Fibroblast of lung (primary cell): Measurements from ENCODE around the gene USP1. TPM values are rescaled to one million over a fixed set of nuclear protein-coding genes. Genes with fewer than 3 reads are reported as not detected.

Source experiments
- DNase-seq, 2 donors: peaks; one replicate each; pipeline versions ENCODE4 v3.0.0 to v3.0.0-alpha.2; 2010; ENCODE audit warnings: low read depth in 2 of 2
- H2AFZ ChIP-seq: 2 replicates; pipeline ENCODE4 v1.5.1; 2012; ENCODE audit warnings: low read length, control low read depth, inconsistent platforms
- H3K27ac ChIP-seq: 2 replicates; pipeline ENCODE4 v1.5.1; 2011; ENCODE audit warnings: low read length, control low read depth; ENCODE audit not compliant: insufficient read depth
- H3K27me3 ChIP-seq: 2 replicates; pipeline ENCODE4 v1.5.1; 2011; ENCODE audit warnings: mild to moderate bottlenecking, low read length; ENCODE audit not compliant: control insufficient read depth, insufficient read depth
- H3K36me3 ChIP-seq: 2 replicates; pipeline ENCODE4 v1.5.1; 2011; ENCODE audit warnings: low read length; ENCODE audit not compliant: control insufficient read depth, insufficient read depth
- H3K4me1 ChIP-seq: 2 replicates; pipeline ENCODE4 v1.5.1; 2011; ENCODE audit warnings: low read length; ENCODE audit not compliant: control insufficient read depth, insufficient read depth; ENCODE audit errors: extremely low read depth
- H3K4me2 ChIP-seq: 2 replicates; pipeline ENCODE4 v1.5.1; 2011; ENCODE audit warnings: low read length, control low read depth; ENCODE audit not compliant: insufficient read depth; ENCODE audit errors: extremely low read depth
- H3K4me3 ChIP-seq, 4 experiments: fragments of 200-600 bp in 1 of 4; sonication (generic) in 1 of 4; replicated peaks in 1 of 4; 2 replicates each; pipeline ENCODE4 v1.5.1; 2011 to 2016; ENCODE audit warnings: low read length in 4 of 4, low read depth in 3 of 4, mild to moderate bottlenecking in 3 of 4, control low read depth in 2 of 4, inconsistent platforms in 1 of 4, mixed read lengths in 1 of 4; ENCODE audit not compliant: insufficient read depth in 1 of 4; ENCODE audit errors: control extremely low read depth in 1 of 4
- H3K79me2 ChIP-seq: 2 replicates; pipeline ENCODE4 v1.5.1; 2012; ENCODE audit warnings: mild to moderate bottlenecking, low read length, inconsistent platforms; ENCODE audit not compliant: control insufficient read depth, insufficient read depth
- H3K9ac ChIP-seq: 2 replicates; pipeline ENCODE4 v1.5.1; 2011; ENCODE audit warnings: mild to moderate bottlenecking, low read length, control low read depth; ENCODE audit not compliant: insufficient read depth
- H3K9me3 ChIP-seq: 2 replicates; pipeline ENCODE4 v1.5.1; 2012; ENCODE audit warnings: low read depth, low read length; ENCODE audit not compliant: control insufficient read depth, insufficient read depth
- H4K20me1 ChIP-seq: 2 replicates; pipeline ENCODE4 v1.5.1; 2011; ENCODE audit warnings: low read length; ENCODE audit not compliant: control insufficient read depth, insufficient read depth; ENCODE audit errors: extremely low read depth
- CTCF ChIP-seq, 2 donors: IDR thresholded peaks in 1 of 2; conservative IDR thresholded peaks in 1 of 2; 1 replicate in 1 of 2; 2 replicates in 1 of 2; pipeline ENCODE4 v1.5.1; 2011 to 2012; ENCODE audit warnings: low read length in 2 of 2, control low read depth in 1 of 2, inconsistent platforms in 1 of 2, low read depth in 1 of 2, mild to moderate bottlenecking in 1 of 2
- EZH2 ChIP-seq: IDR thresholded peaks from 2 replicates; pipeline ENCODE4 v1.5.1; 2012; ENCODE audit warnings: low read length, control low read depth, mild to moderate bottlenecking; ENCODE audit errors: missing control alignments
- polyA plus RNA-seq, 2 donors: library from polyadenylated mRNA; depleted of rRNA in 1 of 2; stranded (reverse) in 1 of 2; unstranded in 1 of 2; fragments of >200 nt; gene quantifications; 2 replicates each; pipeline ENCODE4 v1.2.1, GENCODE V29; 2011 to 2012; ENCODE audit warnings: missing spikeins in 1 of 2
- total RNA-seq: library from RNA; depleted of rRNA; stranded (reverse); fragments of >200 nt; gene quantifications from 2 replicates; pipeline ENCODE4 v1.2.1, GENCODE V29; 2014

The USP1 gene
- total and polyA plus RNA-seq, 2 donors (not counting 1 experiment from before 2014, with no cell fraction given) = 17.3 to 19.5 TPM

DNA sequence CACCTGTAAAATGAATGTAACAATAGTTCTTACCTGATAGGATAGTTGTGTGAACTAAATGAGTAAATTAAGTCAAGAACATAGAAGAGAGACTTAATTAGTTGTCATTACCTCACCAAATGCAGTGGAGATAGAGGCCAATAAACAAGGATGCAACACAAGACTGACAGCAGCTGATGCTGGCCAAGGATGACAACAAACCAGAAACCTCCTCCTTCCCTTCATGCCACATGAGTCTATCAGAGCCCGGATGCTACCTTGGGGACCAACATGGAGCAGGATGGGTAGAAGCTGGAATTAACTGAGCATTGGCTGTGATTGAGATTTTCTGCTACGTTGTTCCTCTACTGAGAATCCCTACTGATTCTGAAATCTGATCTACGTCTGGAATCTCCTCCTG is 30.3 kb upstream of the USP1 start:
- Histone ChIP-seq H3K9me3 (no peaks in the 10 kb centered on the region), H3K4me2 (no peak overlapping the region), H3K27me3 (peaks cover 3% of the 10 kb centered on the region), H2AFZ (no peak overlapping the region), H3K4me3 (no peak overlapping the region), H3K36me3 (no peaks in the 10 kb centered on the region), H3K9ac (no peak overlapping the region), H3K79me2 (no peaks in the 10 kb centered on the region), H4K20me1 (no peaks in the 10 kb centered on the region), H3K27ac (no peak overlapping the region), H3K4me1 (no peaks in the 10 kb centered on the region)
- TF ChIP-seq CTCF (conservative IDR thresholded peaks at IDR 0.05 in 1 of 2, IDR thresholded peaks at IDR 0.05 in 1 of 2; ENCODE audit: low read depth in 1 of 2, low read length in 2 of 2) (no peak), EZH2 (no peak)
- DNase-seq = no peak

DNA sequence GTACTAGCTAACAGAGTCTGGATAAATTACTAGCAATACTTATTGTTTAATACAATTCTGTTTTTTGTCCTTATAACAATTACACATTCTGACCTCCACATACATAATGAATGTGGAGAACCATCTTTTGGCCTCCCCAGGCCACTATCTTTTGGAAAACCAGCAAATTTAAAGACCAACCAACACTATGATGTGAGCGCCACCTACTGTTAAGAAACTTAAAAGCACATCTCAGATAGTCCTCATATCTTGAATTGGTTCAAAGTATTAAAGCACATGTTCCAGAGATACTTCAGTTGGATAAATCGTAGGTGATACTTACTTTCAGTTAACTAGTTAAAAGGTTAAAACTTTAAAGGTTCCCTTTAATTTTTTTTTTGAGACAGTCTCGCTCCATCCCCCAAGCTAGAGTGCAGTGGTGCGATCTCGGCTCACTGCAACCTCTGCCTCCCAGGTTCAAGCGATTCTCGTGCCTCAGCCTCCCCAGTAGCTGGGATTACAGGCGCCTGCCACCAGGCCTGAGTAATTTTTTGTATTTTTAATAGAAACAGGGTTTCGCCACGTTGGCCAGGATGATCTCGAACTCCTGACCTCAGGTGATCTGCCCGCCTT is 29.3 kb upstream of the USP1 start:
- DNase-seq = peak; percentile 35 to 73
- Histone ChIP-seq H3K4me2 (no peak overlapping the region), H2AFZ (no peak overlapping the region)

GRCh38 chr1:62415687-62416086 is 21.2 kb upstream of the USP1 start:
- H4K20me1 ChIP-seq = no peaks in the 10 kb centered on the region
- H3K36me3 ChIP-seq = no peaks in the 10 kb centered on the region
- H3K9ac ChIP-seq = no peak overlapping the region
- TF ChIP-seq EZH2 = no peak
- TF ChIP-seq CTCF (conservative IDR thresholded peaks at IDR 0.05 in 1 of 2, IDR thresholded peaks at IDR 0.05 in 1 of 2; ENCODE audit: low read depth in 1 of 2, low read length in 2 of 2) = no peak
- no peak overlapping the region for H3K4me2 ChIP-seq
- DNase-seq = no peak
- H3K27me3 ChIP-seq = no peaks in the 10 kb centered on the region
- no peak overlapping the region for H3K27ac ChIP-seq
- H2AFZ ChIP-seq = no peak overlapping the region
- H3K4me1 ChIP-seq = no peaks in the 10 kb centered on the region
- H3K79me2 ChIP-seq = no peaks in the 10 kb centered on the region
- no peaks in the 10 kb centered on the region for H3K9me3 ChIP-seq
- no peak overlapping the region for H3K4me3 ChIP-seq

More for the DNA sequence above, 29.3 kb upstream of the USP1 start:
- no peaks in the 10 kb centered on the region for H3K9me3 ChIP-seq
- H3K36me3 ChIP-seq = no peaks in the 10 kb centered on the region
- peaks cover 3% of the 10 kb centered on the region for H3K27me3 ChIP-seq
- H4K20me1 ChIP-seq = no peaks in the 10 kb centered on the region
- no peak overlapping the region for H3K4me3 ChIP-seq
- H3K4me1 ChIP-seq = no peaks in the 10 kb centered on the region
- H3K27ac ChIP-seq = no peak overlapping the region
- H3K79me2 ChIP-seq = no peaks in the 10 kb centered on the region
- TF ChIP-seq CTCF (conservative IDR thresholded peaks at IDR 0.05 in 1 of 2, IDR thresholded peaks at IDR 0.05 in 1 of 2; ENCODE audit: low read depth in 1 of 2, low read length in 2 of 2) (peak; percentile 56 to 72), EZH2 (no peak)
- no peak overlapping the region for H3K9ac ChIP-seq
